ENCODE results near the gene UBN1.
"Not testable (repeated sequence)": the region's sequence is repeated elsewhere in the genome, so short reads cannot be mapped to it uniquely, and the experiment has no call there.

The UBN1 gene

DNA sequence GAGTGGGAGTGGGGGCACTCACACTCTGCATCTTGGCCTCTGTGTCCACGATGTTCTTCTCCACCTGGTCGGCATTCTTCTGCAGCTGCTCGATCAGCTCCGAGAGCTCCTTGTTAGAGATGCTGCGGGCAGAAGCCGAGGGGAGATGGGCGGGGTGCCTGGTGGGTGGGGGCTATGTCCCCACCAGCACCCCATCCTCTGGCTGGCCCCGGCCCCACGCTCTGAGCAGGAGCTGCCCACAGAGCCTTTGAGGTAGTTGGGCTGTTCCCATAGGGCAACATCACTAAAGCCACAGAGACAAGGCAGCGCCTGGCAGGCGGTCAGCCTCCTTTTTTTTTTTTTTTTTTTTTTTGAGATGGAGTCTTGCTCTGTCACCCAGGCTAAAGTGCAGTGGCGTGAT, 63.5 kb downstream of the UBN1 start:
- no peak for DNase-seq

DNA sequence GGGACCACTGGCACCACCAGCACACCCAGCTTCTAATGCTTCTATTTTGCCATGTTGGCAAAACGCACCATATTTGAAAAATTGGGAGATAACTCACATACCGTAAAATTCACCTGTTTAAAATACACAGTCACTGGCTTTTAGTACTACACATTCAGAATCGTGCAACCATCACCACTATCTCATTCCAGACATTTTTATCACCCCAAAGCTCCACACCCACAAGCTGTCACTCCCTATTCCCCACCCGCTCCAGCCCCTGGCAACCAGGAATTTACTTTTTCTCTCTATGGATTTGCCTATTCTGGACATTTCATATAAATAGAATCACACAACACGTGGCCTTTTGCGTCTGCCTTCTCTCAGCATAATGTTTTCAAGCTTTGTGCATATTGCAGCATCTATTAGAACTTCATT, 64.7 kb downstream of the UBN1 start:
- DNase-seq = no peak

DNA sequence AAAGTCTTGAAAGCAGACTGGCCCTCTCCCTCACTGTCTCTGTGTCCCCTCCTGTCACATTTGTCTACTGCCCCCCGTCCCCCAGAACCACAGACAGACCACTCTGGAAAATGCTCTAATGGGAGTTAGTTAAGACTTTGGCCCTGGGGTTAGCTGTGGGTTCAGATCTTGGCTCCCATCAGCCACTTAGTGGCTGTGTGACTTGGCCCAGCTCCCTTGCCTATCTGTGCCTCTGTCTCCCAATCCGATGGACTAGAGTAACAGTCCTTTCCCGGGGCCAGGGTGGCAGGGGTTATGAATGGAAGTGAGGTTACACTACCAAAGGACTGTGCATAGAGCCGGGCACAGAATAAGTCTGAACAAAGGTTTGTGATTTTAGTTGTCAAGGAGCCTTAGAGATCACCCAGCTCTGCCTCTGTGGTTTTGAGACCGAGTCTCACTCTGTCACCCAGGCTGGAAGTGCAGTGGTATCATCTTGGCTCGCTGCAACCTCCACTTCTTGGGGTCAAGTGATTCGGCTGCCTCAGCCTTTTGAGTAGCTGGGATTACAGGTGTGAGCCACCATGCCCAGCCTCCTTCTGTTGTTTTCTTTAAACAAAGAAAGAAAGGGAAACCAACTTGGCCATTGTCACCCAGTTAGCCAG, 66.0 kb downstream of the UBN1 start:
- DNase-seq = no peak

- DNase-seq = no peak
These were observed 66.7 kb downstream of the UBN1 start for GRCh38 chr16:4913774-4914525.

- no peak for DNase-seq
These were observed 67.4 kb downstream of the UBN1 start for GRCh38 chr16:4914528-4915225.

DNA sequence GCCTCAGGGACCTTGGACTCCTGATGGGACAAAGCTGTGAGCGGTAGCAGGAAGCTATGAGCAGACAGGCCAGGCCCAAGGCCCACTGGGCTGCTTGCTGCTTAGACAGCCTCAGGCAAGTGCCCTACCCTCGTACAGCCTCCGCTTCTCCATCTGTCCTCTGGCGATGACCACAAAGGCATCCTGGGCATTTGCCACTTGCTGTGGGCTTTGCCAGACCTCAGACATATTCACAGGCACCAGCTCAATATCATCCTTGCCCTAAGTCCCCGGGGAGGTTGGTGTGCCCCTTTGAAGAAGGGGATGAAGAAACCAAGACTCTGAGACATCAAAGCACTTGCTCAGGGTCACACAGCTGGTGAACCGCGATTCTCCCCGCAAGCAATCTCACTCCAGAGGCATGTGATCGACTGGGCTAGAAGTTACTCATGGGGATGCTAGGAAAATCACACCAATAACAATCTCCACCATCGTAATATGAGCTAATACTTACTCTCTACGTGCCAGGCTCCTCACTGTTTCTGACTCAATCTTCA, 68.0 kb downstream of the UBN1 start:
- DNase-seq = no peak

GRCh38 chr16:4917117-4917516, 69.8 kb downstream of the UBN1 start:
- no peak for DNase-seq

- no peak for DNase-seq
These were observed 71.5 kb downstream of the UBN1 start for GRCh38 chr16:4918781-4919251.

DNA sequence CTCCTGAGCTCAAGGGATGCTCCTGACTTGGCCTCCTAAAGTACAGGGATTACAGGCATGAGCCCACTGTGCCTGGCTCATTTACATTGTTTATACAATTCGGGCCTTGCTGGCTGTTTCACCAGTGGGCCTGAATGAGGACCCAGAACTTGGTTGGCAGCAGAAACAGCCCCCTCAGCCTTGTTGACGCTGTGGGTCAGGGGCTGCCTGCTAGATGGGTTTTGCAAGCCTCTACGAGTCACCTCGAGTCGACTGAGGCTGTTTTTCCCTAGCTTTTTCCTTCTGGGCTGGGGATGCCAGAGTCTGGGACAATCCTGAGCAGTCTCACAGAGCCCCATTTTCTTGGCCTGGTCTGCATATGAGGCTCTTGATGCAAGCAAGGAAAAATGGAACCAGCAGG, 73.5 kb downstream of the UBN1 start:
- no peak for DNase-seq

DNA sequence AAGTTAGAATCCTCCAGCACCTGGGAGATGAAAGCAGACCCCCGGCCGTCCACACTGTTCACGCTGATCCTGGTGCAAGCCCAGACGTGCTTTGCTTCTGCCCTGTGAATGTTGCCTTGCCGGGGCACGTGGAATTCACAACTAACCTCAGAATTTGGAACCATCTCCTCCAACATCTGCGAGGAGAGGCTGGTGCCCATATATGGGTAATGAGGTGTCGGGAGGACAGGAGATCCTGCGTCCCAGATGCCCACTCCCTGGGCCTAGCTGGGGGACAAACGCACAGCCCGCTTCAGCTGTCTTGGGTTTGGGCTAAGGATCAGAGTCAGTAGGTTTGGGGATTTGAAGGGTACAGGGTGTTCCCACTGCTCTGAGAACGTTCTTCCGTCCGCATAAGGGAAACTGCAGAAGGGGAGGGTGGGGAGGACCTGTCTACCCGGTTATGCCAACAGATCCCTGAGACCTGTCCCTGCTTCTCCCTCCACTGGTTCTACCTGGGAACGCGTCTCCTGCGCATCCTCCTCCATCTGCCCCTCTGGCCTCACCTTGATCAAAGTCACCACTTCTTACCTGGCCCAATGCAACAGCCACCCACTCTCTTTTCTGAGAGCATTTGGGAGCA, 75.6 kb downstream of the UBN1 start:
- no peak for DNase-seq

GRCh38 chr16:4923853-4924252, 76.6 kb downstream of the UBN1 start:
- DNase-seq = no peak

- no peak for DNase-seq
These were observed 77.5 kb downstream of the UBN1 start for GRCh38 chr16:4924593-4925292.

DNA sequence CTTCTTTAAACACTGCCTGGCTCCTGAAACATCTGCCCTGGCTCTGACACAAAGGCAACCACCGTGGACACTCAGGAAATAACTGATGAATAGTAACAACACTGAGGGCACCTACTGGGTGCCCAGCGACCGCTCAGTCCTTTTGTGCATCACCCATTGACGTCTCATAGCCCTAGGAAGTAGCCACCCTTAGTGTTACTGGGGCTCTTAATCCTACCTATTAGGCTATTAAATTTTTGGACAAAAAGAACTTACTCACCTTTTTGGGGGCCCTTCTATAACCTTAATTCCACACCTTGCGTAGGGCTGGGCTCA, 78.0 kb downstream of the UBN1 start:
- no peak for DNase-seq

- no peak for DNase-seq
These were observed 78.5 kb downstream of the UBN1 start for GRCh38 chr16:4925791-4926190.

DNA sequence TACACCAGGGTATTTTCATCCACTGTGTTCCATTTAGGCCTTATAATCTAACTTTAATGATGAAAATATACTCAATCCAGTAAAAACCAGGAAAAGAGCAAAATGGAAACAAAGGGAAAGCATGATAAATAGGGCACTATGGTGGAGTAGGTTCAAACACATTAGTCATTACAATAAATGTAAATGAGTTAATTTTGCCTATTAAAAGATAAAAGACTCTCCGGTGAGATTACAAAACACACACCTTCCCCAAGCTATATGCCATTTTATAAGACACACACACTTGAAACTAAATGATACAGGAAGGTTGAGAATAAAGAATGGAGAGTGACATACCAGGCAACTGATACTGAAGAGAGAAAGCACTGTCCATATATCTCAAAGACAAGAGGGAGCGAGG, 79.6 kb downstream of the UBN1 start:
- DNase-seq = no peak

DNA sequence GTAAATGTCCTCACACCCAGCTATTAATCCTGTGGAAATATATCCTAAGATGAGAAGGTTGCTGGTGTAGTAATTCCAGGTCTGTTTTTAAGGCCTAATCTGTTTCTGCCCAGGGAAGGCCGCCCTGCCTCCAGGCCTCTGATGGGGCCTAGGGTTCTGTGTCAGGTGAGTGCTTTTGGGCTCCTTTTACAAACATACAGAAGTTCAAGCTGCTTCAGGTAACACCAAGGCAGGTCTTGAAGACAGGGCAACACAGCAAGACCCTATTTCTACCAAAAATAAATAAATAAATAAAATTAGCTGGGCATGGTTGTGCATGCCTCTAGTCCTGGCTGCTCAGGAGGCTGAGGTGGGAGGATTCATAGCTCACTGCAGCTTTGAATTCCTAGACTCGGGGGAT, 80.4 kb downstream of the UBN1 start:
- no peak for DNase-seq

- DNase-seq = no peak
These were observed 80.9 kb downstream of the UBN1 start for GRCh38 chr16:4928227-4928626.

DNA sequence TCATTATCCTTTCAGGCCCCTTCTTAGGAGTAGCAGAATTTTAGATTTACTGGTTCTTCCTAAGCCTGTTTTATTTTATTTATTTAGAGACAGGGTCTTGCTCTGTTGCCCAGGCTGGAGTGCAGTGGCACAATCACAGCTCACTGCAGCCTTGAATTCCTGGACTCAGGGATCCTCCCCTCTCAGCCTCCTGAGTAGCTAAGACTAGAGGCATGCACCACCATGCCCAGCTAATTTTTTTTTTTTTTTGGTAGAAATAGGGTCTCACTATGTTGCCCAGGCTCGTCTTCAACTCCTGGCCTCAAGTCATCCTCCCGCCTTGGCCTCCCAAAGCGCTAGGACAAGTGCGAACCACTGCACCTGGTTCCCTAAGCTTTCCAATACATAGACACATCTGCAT, 82.3 kb downstream of the UBN1 start:
- DNase-seq = not testable (repeated sequence)

GRCh38 chr16:4931381-4931780, 84.1 kb downstream of the UBN1 start:
- DNase-seq = no peak

All from GDM1 (cell line).